ENCODE results near the gene SAAL1.

DNA sequence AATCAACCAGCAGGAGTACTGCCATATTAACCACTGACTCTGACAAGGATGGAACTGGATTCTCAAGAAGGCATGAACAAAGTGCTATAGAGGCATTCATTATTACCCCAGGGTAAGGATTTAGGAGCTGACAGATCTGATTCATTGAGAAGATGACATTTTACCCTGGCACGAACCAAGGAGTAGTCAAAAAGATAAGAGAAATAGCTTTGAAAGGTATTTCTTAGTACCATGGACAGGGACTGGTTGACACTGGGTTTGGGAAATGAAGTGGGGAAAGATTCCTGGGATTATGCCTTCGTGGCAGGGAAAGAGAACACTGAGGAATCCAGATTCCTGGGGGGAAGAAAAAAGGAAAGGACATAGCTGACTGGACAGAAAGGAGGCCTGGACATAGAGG, 5.1 kb upstream of the SAAL1 start:
- TF ChIP-seq, protein P1, sequence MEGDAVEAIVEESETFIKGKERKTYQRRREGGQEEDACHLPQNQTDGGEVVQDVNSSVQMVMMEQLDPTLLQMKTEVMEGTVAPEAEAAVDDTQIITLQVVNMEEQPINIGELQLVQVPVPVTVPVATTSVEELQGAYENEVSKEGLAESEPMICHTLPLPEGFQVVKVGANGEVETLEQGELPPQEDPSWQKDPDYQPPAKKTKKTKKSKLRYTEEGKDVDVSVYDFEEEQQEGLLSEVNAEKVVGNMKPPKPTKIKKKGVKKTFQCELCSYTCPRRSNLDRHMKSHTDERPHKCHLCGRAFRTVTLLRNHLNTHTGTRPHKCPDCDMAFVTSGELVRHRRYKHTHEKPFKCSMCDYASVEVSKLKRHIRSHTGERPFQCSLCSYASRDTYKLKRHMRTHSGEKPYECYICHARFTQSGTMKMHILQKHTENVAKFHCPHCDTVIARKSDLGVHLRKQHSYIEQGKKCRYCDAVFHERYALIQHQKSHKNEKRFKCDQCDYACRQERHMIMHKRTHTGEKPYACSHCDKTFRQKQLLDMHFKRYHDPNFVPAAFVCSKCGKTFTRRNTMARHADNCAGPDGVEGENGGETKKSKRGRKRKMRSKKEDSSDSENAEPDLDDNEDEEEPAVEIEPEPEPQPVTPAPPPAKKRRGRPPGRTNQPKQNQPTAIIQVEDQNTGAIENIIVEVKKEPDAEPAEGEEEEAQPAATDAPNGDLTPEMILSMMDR (IDR thresholded peaks at IDR 0.05), result no peak
- TF ChIP-seq POLR2AphosphoS5 (IDR thresholded peaks at IDR 0.05) (no peak), EP300 (IDR thresholded peaks at IDR 0.05) (no peak), POLR2A (IDR thresholded peaks at IDR 0.05; ENCODE audit: low read depth) (no peak)
